HG03432 (cell line): ENCODE measurements around the gene RASA4B.
"Not testable (repeated sequence)": the region's sequence is repeated elsewhere in the genome, so short reads cannot be mapped to it uniquely, and the experiment has no call there.

Experiments used
- ATAC-seq: cut with Tn5 transposase; IDR thresholded peaks from one replicate; pipeline ENCODE4 v1.9.1; 2021; ENCODE audit warnings: mild to moderate bottlenecking, moderate library complexity; ENCODE audit not compliant: unreplicated experiment

RASA4B gene

GRCh38 chr7:102512642-102513221 lies 4.8 kb downstream of the RASA4B start:
- not testable (repeated sequence) for ATAC-seq

DNA sequence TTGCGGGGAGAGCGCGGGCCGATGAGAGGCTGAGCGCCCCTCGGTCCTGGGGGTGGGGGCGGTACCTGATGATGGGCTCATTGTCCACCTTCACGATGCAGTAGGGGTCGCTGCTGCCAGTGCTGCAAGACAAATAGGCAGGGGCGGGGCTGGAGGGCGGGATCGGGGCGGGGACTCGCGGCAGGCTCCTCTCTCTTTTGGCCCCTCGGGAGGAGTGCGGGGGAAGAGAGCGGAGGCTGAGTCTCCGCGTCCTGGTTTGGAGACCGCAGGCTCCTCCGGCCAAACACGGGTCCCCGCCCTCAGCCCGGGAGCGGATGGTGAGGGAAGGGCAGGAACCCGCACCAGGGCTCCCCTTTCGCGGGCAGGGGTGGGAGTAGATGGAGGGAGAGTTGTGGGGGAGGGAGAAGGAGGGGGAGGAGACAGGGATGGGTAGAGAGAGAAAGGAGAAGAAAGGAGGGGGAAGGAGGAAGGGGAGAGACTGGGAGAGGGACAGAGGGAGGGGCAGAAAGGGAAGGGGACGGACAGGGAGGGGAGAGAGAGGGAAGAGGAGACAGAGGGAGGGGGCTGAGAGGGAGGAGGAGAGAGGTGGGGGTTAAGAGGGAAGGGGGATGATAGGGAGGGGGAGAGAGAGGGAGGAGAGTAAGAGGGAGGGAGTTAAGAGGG lies 5.6 kb downstream of the RASA4B start:
- ATAC-seq = peak; percentile 43

GRCh38 chr7:102510575-102510974 lies 7.0 kb downstream of the RASA4B start:
- ATAC-seq = not testable (repeated sequence)

DNA sequence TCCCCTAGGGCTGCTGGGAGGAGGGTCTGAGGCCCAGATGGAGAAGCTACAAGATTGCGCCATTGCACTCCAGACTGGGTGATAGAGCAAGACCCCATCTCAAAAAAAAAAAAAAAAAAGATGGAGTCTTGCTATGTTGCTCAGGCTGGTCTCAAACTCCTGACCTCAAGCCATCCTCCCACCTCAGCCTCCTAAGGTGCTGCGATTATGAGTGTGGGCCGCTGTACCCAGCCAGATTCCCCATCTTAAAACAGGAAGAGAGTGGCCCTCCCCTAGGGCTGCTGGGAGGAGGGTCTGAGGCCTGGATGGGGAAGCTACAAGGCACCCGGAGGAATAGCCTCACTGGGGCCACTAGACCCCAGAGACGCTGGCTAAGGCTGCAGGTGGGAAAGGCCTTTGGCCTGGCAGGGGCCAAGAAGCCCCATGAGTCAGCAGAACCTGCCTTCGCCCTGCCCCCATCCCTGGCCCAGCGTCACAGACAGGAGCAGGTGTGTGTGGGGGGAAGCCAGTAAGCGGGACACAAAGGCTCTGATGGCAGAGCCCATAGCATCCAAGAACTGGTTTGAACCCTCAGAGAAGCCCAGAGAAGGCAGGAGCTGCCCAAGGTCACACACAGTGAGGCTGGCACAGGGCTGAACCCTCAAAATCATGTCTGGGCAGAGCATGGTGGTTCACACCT lies 10.0 kb downstream of the RASA4B start:
- not testable (repeated sequence) for ATAC-seq

DNA sequence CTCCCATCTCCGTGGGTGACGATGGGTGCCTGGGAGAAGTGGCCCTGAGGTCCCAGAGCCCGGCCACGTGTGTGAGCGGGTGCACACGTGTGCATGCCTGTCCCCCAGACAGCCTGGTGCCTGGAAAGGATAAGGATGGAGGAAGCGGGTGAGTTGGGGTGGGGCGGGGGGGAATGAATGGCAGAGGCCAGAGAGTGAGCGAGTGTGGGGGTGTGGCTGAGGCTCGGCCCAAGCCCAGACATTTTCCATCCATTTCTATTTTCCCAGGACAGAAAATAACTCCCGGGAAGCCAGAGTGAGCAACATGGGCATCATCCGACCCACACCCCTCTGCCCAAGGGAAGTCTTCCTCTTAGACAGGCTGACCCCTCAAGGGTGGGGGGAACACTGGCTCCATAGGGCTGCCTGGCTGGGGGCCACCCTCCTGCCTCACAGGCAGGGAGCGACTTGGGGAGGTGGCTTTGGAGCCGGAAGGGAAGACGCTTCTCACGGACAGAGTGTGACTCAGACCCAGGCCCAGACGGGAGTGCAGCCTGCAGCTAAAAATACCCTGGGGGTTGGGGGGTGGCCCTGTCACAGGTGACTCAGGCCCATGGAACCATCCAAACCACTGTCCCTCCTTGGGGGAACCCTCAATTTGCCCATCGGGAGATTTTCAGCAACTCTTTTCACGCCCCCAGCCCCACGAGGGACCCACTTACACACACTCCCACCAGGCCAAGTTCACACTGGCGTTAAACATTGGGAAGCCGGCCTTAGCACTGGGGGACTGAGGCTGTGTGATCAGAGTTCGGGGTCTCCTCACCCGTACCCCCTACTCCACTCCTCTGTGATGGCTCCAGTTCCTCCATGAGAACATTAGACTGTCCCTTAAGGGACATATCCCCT lies 12.0 kb downstream of the RASA4B start:
- not testable (repeated sequence) for ATAC-seq

DNA sequence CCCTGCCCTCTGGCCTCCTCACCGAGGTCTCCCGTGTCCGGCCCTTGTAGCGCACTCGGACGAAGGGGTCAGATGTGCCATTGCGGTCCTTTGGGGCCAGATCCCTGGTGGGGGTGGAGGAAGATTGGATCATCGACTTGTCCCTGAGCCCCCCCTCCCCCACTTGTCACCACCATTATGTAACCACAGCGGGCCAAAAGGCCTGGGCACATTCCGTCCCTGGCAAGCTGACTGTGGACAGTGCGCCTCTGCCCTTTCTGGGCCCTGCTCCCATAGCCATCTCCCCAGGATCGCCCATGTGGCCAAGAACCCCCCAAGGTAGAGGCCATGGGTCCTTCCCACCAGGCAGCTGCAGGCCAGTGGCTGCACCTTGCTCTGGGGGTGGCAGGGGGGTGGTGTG lies 14.4 kb downstream of the RASA4B start:
- ATAC-seq = not testable (repeated sequence)

GRCh38 chr7:102498321-102498720 lies 19.3 kb downstream of the RASA4B start:
- not testable (repeated sequence) for ATAC-seq

DNA sequence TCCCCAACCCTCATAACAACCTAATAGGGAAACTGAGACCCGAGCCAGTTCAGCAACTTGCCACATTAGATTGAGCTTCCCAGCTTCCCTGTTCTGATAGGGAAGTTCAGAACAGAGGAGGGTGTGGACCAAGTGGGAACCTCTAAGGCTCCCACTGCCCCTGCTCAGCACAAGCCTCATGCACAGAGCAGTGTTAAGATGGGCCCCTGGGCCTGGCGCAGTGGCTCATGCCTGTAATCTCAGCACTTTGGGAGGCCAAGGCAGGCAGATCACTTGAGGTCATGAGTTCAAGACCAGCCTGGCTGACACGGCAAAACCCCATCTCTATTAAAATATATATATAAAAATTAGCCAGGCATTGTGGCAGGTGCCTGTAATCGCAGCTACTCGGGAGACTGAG lies 20.3 kb downstream of the RASA4B start:
- not testable (repeated sequence) for ATAC-seq

GRCh38 chr7:102496861-102497260 lies 20.7 kb downstream of the RASA4B start:
- not testable (repeated sequence) for ATAC-seq

GRCh38 chr7:102494473-102495149 lies 23.0 kb downstream of the RASA4B start:
- peak; percentile 72 for ATAC-seq

GRCh38 chr7:102494026-102494425 lies 23.6 kb downstream of the RASA4B start:
- ATAC-seq = peak; percentile 3

- peak; percentile 44 for ATAC-seq
These were observed 24.2 kb downstream of the RASA4B start for GRCh38 chr7:102493220-102493935.

- peak; percentile 40 for ATAC-seq
These were observed 27.0 kb downstream of the RASA4B start for GRCh38 chr7:102490529-102491075.

DNA sequence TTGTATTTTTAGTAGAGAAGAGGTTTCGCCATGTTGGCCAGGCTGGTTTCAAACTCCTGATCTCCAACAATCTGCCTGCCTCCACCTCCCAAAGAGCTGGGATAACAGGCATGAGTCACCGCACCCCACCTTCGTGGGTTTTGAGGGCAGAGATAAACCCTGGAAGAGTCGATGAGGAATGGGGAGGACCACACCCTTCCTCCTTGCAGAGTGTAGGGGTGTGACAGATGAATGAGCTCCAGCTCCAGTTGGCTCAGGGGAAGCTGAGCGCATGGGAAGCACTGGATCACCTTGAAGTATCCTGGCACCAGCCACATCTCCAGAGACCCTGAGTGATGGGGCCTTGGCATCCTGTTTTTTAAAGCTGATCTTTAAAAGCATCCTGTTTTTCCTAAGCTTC lies 33.3 kb downstream of the RASA4B start:
- not testable (repeated sequence) for ATAC-seq

DNA sequence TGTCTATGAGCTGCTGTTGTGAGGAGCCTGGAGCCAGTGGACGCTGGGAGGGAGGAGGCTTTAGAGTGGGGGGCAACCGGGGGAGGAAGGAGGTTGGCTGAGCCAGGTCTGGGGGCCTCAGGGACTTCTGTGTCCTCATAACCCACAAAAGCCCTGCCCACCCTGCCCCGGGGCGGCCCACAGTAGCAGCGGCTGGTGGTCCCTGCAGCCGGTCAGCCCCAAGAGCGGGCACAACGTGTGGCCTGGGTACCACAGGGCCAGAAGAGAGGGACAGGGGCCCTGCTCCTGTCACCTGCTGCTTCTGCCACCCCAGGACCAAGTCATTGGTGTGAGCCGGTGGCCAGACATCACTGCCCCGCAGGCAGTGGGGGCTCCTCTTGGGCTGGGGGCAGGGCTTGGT lies 35.6 kb downstream of the RASA4B start:
- ATAC-seq = not testable (repeated sequence)

GRCh38 chr7:102479982-102480637 lies 37.5 kb downstream of the RASA4B start:
- ATAC-seq = not testable (repeated sequence)

- peak; percentile 39 for ATAC-seq
These were observed 38.4 kb downstream of the RASA4B start for GRCh38 chr7:102479209-102479584.

DNA sequence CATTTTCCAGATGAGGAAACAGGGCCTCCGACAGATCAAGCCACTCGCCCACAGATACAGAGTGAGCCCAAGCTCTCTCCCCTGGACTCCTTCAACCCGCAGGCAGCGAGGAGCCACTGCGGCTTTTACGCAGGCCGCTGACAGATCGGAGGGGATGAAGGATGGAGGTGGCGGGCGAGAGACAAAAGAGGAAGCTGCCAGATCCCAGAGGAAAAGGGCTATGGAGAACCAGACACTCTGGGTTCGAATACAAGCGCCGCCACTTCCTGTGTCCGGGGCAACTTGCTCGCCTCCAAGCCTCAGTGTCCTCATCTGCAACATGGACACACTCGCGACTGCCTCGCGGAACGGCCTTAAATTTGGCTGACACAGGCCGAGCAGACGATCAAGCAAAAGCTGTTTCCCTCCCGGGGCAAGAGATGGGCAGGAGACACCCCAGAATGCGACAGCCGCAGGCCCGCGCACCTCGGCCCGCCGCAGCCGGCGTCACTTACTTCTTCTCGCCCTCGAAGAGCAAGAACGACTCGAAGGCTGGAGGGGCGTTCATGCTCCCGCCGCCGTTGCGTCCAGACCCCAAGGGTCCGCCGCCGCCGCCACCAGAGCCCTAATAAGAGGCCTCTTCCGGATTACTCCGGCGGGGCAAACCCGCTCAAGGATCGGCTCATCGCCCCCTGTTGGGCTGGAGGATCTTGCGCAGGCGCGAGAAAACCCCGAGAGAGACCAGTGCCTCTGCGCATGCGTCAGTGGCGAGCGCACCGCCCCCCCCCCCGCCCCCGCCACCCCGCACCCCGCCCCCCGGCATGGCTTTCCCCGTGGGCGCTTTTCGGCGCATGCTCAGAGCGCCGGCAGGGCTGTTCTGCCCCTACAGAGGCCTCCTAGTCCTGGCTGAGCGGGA lies 39.0 kb downstream of the RASA4B start, which contains the start of gene POLR2J:
POLR2J (minus strand) TSS at position 609 of the 895 bp plus-strand sequence; CDS start at position 547, 62 bp downstream.
- peak; percentile 88 for ATAC-seq
